22Rv1 (cell line): Measurements from ENCODE around the gene MPZL2.

Source experiments
- H3K27ac ChIP-seq: fragments of 450-650 bp; 2 replicates; pipeline ENCODE4 v1.5.1; 2017
- CTCF ChIP-seq: fragments of 450-650 bp; IDR thresholded peaks from 2 replicates; pipeline ENCODE4 v1.5.1; 2017; ENCODE audit warnings: mild to moderate bottlenecking
- ZFX ChIP-seq: fragments of 450-650 bp; IDR thresholded peaks from 2 replicates; pipeline ENCODE4 v1.6.1; 2017; ENCODE audit warnings: antibody characterized with exemption, borderline replicate concordance

Gene MPZL2

GRCh38 chr11:118291477-118292135 is 27.5 kb upstream of the MPZL2 start:
- no peak for TF ChIP-seq CTCF
- no peak for TF ChIP-seq ZFX
- no peak overlapping the region for H3K27ac ChIP-seq

- no peak overlapping the region for H3K27ac ChIP-seq
- TF ChIP-seq ZFX (no peak), CTCF (peak; percentile 40)
These were observed 26.8 kb upstream of the MPZL2 start for GRCh38 chr11:118290923-118291322.

- H3K27ac ChIP-seq, result no peak overlapping the region
- TF ChIP-seq CTCF (no peak), ZFX (no peak)
These were observed 25.3 kb upstream of the MPZL2 start for GRCh38 chr11:118289401-118289800.

GRCh38 chr11:118287006-118287405 is 22.9 kb upstream of the MPZL2 start:
- H3K27ac ChIP-seq, result no peak overlapping the region
- TF ChIP-seq CTCF (no peak), ZFX (no peak)

- no peak overlapping the region for H3K27ac ChIP-seq
- TF ChIP-seq CTCF (no peak), ZFX (no peak)
These were observed 22.4 kb upstream of the MPZL2 start for GRCh38 chr11:118286545-118286944.

- no peak overlapping the region for H3K27ac ChIP-seq
- TF ChIP-seq CTCF, result no peak
- TF ChIP-seq ZFX, result no peak
These were observed 19.8 kb upstream of the MPZL2 start for GRCh38 chr11:118283756-118284350.

GRCh38 chr11:118283037-118283636 is 19.0 kb upstream of the MPZL2 start:
- H3K27ac ChIP-seq, result no peak overlapping the region
- no peak for TF ChIP-seq CTCF
- no peak for TF ChIP-seq ZFX
